ENCODE data around the gene LYRM7. TPM values are rescaled to one million over a fixed set of nuclear protein-coding genes. Genes with fewer than 3 reads are reported as not detected.

The LYRM7 gene
- total and polyA plus RNA-seq, 10 of the 15 experiments (the other 5 are each of a cell fraction or from before 2014, with no cell fraction given) = 9.2 to 68.8 (median 20.2) TPM

DNA sequence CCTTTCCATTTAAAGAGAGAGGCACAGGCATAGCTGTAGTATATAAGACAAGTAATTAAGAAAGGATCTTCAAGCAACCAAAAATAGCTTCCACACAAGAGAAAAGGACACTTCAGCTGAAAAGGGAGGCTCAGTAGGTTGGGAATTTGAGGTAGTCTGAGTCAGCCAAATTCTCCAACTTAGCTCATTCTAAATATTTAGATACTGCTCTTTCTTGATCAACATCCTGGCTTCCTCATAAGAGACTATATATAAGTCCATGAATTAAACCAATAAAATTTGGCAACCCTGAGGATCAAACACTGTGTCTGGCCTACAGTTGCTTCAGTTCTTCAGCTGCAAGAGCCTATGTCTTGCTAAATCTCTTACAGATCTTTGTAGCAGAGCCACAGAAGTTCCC, 23.5 kb upstream of the LYRM7 start:
- BruUV-seq (replicated peaks) = no TSS peak
- H3K4me3 ChIP-seq = no peak overlapping the region
- H2AFZ ChIP-seq (ENCODE audit: control insufficient read depth, low read depth, low read length) = no peak overlapping the region
- no peaks in the 10 kb centered on the region for H3K4me1 ChIP-seq (ENCODE audit: control insufficient read depth, insufficient read depth, low read length)
- FAIRE-seq (no peak), ATAC-seq (no peak), DNase-seq (ENCODE audit: low read depth, low spot score) (no peak)
- POLR2A ChIA-PET = interaction anchor here (0.6 kb wide), 2 partner anchors 12 to 435 kb away, joined by 3 read pairs; no protein-coding TSS in a partner anchor
- no peak overlapping the region for H3K27ac ChIP-seq (ENCODE audit: control insufficient read depth, insufficient read depth)
- no peaks in the 10 kb centered on the region for H3K79me2 ChIP-seq (ENCODE audit: control insufficient read depth, insufficient read depth, low read length)
- SMC1A ChIA-PET (ENCODE audit: uncharacterized antibody, unreplicated experiment) = interaction anchor here (0.6 to 1.8 kb wide), 4 partner anchors 12 to 70 kb away, joined by 3 to 5 read pairs (median 4); no protein-coding TSS in a partner anchor
- intact Hi-C loops (cut with micrococcal nuclease; ENCODE audit: unreplicated experiment) (no loop called here), in situ Hi-C loops (cut with MboI) (no loop called here)
- no peaks in the 10 kb centered on the region for H4K20me1 ChIP-seq (ENCODE audit: control insufficient read depth, insufficient read depth)
- no peaks in the 10 kb centered on the region for H3K9me3 ChIP-seq (replicated peaks; ENCODE audit: control insufficient read depth, insufficient read depth, low read length)
- RAD21 ChIA-PET (ENCODE audit: unreplicated experiment) = no interaction called here
- no peak overlapping the region for H3K4me2 ChIP-seq (ENCODE audit: control insufficient read depth, insufficient read depth)
- no peaks in the 10 kb centered on the region for H3K36me3 ChIP-seq (ENCODE audit: control insufficient read depth in 2 of 2, insufficient read depth in 2 of 2, low read length in 1 of 2)
- no peaks in the 10 kb centered on the region for H3K27me3 ChIP-seq (replicated peaks in 1 of 2; ENCODE audit: control insufficient read depth in 2 of 2, insufficient read depth in 2 of 2, low read length in 1 of 2)
- TF ChIP-seq RELA (IDR thresholded peaks at IDR 0.05; ENCODE audit: borderline replicate concordance, partially characterized antibody) = no peak
- no peak for TF ChIP-seq ASH2L (IDR thresholded peaks at IDR 0.05; ENCODE audit: borderline replicate concordance, low read depth)
- TF ChIP-seq, protein P1, sequence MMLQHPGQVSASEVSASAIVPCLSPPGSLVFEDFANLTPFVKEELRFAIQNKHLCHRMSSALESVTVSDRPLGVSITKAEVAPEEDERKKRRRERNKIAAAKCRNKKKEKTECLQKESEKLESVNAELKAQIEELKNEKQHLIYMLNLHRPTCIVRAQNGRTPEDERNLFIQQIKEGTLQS (IDR thresholded peaks at IDR 0.05; ENCODE audit: borderline replicate concordance, extremely low read depth, low read depth, low read length) = no peak
- TF ChIP-seq E4F1 (IDR thresholded peaks at IDR 0.05; ENCODE audit: borderline replicate concordance, partially characterized antibody) = no peak
- no peak for TF ChIP-seq NKRF (conservative IDR thresholded peaks at IDR 0.05)
- TF ChIP-seq ZSCAN29 (IDR thresholded peaks at IDR 0.05) = no peak
- no peak for TF ChIP-seq SIN3A (IDR thresholded peaks at IDR 0.05; ENCODE audit: low read depth, low read length)
- TF ChIP-seq SMARCA5 (IDR thresholded peaks at IDR 0.05) = no peak
- no peak for TF ChIP-seq KDM1A (IDR thresholded peaks at IDR 0.05; ENCODE audit: borderline replicate concordance)
- TF ChIP-seq TAF1 (IDR thresholded peaks at IDR 0.05; ENCODE audit: borderline replicate concordance, low read depth, low read length) = no peak
- no peak for TF ChIP-seq POLR2A (IDR thresholded peaks at IDR 0.05; ENCODE audit: low read depth, low read length)
- no peak for TF ChIP-seq MYC (IDR thresholded peaks at IDR 0.05; ENCODE audit: insufficient read depth, insufficient read length, insufficient replicate concordance, low read length, severe bottlenecking)
- no peak overlapping the region for H3K9ac ChIP-seq (ENCODE audit: control insufficient read depth, insufficient read depth, low read length)
- CTCF ChIA-PET = interaction anchor here (0.8 to 1.4 kb wide), 2 partner anchors 12 to 269 kb away, joined by 4 read pairs; no protein-coding TSS in a partner anchor
